CD4-positive, alpha-beta T cell treated with Interleukin-2 at 100 ng/mL for 4 hours (primary cell): ENCODE measurements around the gene SH3BGRL.
"Not testable (repeated sequence)": the region's sequence is repeated elsewhere in the genome, so short reads cannot be mapped to it uniquely, and the experiment has no call there.

Experiments used
- DNase-seq: peaks from one replicate; pipeline ENCODE4 v3.0.0-alpha.2; 2020; ENCODE audit warnings: low spot score

Gene SH3BGRL

GRCh38 chrX:81259714-81260395, 58.0 kb downstream of the SH3BGRL start:
- DNase-seq = no peak

GRCh38 chrX:81261576-81261975, 59.7 kb downstream of the SH3BGRL start:
- DNase-seq = no peak

- no peak for DNase-seq
These were observed 61.2 kb downstream of the SH3BGRL start for GRCh38 chrX:81263059-81263458.

GRCh38 chrX:81278616-81279015, 76.7 kb downstream of the SH3BGRL start:
- no peak for DNase-seq

GRCh38 chrX:81280148-81280547, 78.2 kb downstream of the SH3BGRL start:
- no peak for DNase-seq

- DNase-seq = no peak
These were observed 84.2 kb downstream of the SH3BGRL start for GRCh38 chrX:81286075-81286474.

- no peak for DNase-seq
These were observed 84.7 kb downstream of the SH3BGRL start for GRCh38 chrX:81286608-81287007.

- DNase-seq = no peak
These were observed 90.1 kb downstream of the SH3BGRL start for GRCh38 chrX:81291996-81292395.

- no peak for DNase-seq
These were observed 92.2 kb downstream of the SH3BGRL start for GRCh38 chrX:81294101-81294500.

GRCh38 chrX:81301877-81302276, 100.0 kb downstream of the SH3BGRL start:
- DNase-seq = no peak

GRCh38 chrX:81304563-81304962, 102.7 kb downstream of the SH3BGRL start:
- no peak for DNase-seq

GRCh38 chrX:81305240-81305639, 103.3 kb downstream of the SH3BGRL start:
- no peak for DNase-seq

GRCh38 chrX:81308086-81308829, 106.4 kb downstream of the SH3BGRL start:
- DNase-seq = no peak

GRCh38 chrX:81316163-81316562, 114.3 kb downstream of the SH3BGRL start:
- no peak for DNase-seq

- not testable (repeated sequence) for DNase-seq
These were observed 129.8 kb downstream of the SH3BGRL start for GRCh38 chrX:81331653-81332052.

GRCh38 chrX:81336455-81337152, 134.7 kb downstream of the SH3BGRL start:
- DNase-seq = no peak

GRCh38 chrX:81337805-81338204, 135.9 kb downstream of the SH3BGRL start:
- DNase-seq = no peak

- no peak for DNase-seq
These were observed 137.0 kb downstream of the SH3BGRL start for GRCh38 chrX:81338924-81339323.

GRCh38 chrX:81345296-81345695, 143.4 kb downstream of the SH3BGRL start:
- DNase-seq = not testable (repeated sequence)
